HEK293 (cell line): ENCODE data around the gene PKNOX2.

Experiments used
- EGR2 ChIP-seq: fragments of 450-650 bp; formaldehyde crosslinking; IDR thresholded peaks from 2 replicates; pipeline ENCODE4 v1.5.1; 2016; ENCODE audit warnings: low read depth, missing biosample characterization, missing genetic modification characterization
- ZBTB8A ChIP-seq: fragments of 450-650 bp; formaldehyde crosslinking; IDR thresholded peaks from 2 replicates; pipeline ENCODE4 v1.5.1; 2016; ENCODE audit warnings: missing biosample characterization, missing genetic modification characterization
- ZEB2 ChIP-seq: fragments of 450-650 bp; formaldehyde crosslinking; IDR thresholded peaks from 2 replicates; pipeline ENCODE4 v1.5.1; 2016; ENCODE audit warnings: missing biosample characterization, missing genetic modification characterization
- ZNF140 ChIP-seq: fragments of 450-650 bp; formaldehyde crosslinking; IDR thresholded peaks from 2 replicates; pipeline ENCODE4 v1.5.1; 2016; ENCODE audit warnings: missing biosample characterization, missing genetic modification characterization
- ZNF16 ChIP-seq: fragments of 450-650 bp; formaldehyde crosslinking; IDR thresholded peaks from 2 replicates; pipeline ENCODE4 v1.5.1; 2016; ENCODE audit warnings: low read depth, missing biosample characterization, missing genetic modification characterization
- ZNF23 ChIP-seq: fragments of 450-650 bp; formaldehyde crosslinking; IDR thresholded peaks from 2 replicates; pipeline ENCODE4 v1.5.1; 2016; ENCODE audit warnings: missing biosample characterization, missing genetic modification characterization, borderline replicate concordance
- ZNF391 ChIP-seq: fragments of 450-650 bp; formaldehyde crosslinking; IDR thresholded peaks from 2 replicates; pipeline ENCODE4 v1.5.1; 2016; ENCODE audit warnings: low read depth, missing biosample characterization, missing genetic modification characterization, borderline replicate concordance
- ZNF501 ChIP-seq: fragments of 450-650 bp; formaldehyde crosslinking; IDR thresholded peaks from 2 replicates; pipeline ENCODE4 v1.5.1; 2016; ENCODE audit warnings: missing biosample characterization, missing genetic modification characterization
- ZNF670 ChIP-seq: fragments of 450-650 bp; formaldehyde crosslinking; IDR thresholded peaks from 2 replicates; pipeline ENCODE4 v1.5.1; 2016; ENCODE audit warnings: missing biosample characterization, missing genetic modification characterization, low read depth
- TF ChIP-seq, protein P1 (sequence below): fragments of 450-650 bp; formaldehyde crosslinking; IDR thresholded peaks from 2 replicates; pipeline ENCODE4 v1.5.1; 2016; ENCODE audit warnings: missing biosample characterization, missing genetic modification characterization
- TF ChIP-seq, protein P2 (sequence below): fragments of 450-650 bp; formaldehyde crosslinking; IDR thresholded peaks from 2 replicates; pipeline ENCODE4 v1.5.1; 2016; ENCODE audit warnings: missing biosample characterization, missing genetic modification characterization
- TF ChIP-seq, protein P3 (sequence below): fragments of 450-650 bp; formaldehyde crosslinking; IDR thresholded peaks from 2 replicates; pipeline ENCODE4 v1.5.1; 2016; ENCODE audit warnings: missing biosample characterization, missing genetic modification characterization

DNA sequence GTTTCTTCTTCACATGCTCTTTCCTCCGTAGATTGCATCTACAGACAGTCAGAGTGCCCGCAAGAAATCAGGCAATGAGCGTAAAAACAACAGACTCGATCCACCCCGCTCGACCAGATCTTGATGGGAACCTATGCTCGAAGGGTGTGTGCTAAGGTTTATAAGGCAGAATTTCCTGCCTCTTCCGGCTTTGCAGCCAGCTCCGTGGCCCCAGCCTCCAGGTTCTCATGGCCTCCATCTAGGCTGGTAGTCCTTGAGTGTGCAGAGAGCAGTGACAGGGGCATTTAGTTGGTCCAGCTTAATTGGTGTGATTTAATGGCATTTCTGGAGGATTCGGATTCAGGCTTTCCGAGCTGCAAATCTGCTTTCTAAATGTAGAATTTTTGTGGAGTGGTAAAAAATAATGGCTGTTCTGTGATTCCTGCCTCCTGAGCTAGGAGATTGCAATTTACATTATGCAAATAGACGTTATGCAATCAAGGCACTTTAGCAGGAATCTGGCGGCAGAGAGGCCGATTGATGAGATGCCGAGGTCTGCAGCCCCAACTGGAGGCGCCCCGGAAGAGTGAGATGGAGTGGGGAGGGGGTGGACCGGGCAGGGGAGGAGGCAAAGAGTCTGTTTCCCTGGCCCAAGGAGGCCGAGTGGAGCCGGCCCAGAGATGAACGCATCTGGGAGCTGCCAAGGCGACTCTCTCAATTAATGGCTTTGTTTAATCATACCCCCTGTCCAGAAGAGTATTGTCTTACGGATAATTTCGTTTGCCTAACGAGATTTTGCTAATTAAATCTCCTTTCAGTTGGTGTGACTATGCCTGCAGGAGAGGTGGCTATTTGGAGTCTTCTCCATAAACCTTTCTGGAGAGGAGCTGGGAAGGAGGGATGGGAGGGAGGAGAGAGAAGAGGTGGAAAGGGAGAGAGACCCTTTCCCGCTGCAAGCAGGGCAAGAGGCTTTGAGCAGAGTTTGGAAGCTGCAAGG, 75.3 kb downstream of the PKNOX2 start:
- TF ChIP-seq, protein P1, sequence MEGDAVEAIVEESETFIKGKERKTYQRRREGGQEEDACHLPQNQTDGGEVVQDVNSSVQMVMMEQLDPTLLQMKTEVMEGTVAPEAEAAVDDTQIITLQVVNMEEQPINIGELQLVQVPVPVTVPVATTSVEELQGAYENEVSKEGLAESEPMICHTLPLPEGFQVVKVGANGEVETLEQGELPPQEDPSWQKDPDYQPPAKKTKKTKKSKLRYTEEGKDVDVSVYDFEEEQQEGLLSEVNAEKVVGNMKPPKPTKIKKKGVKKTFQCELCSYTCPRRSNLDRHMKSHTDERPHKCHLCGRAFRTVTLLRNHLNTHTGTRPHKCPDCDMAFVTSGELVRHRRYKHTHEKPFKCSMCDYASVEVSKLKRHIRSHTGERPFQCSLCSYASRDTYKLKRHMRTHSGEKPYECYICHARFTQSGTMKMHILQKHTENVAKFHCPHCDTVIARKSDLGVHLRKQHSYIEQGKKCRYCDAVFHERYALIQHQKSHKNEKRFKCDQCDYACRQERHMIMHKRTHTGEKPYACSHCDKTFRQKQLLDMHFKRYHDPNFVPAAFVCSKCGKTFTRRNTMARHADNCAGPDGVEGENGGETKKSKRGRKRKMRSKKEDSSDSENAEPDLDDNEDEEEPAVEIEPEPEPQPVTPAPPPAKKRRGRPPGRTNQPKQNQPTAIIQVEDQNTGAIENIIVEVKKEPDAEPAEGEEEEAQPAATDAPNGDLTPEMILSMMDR (tag by site-specific recombination) = no peak
- no peak for TF ChIP-seq ZEB2
- no peak for TF ChIP-seq ZNF670 (tag by site-specific recombination)
- TF ChIP-seq, protein P2, sequence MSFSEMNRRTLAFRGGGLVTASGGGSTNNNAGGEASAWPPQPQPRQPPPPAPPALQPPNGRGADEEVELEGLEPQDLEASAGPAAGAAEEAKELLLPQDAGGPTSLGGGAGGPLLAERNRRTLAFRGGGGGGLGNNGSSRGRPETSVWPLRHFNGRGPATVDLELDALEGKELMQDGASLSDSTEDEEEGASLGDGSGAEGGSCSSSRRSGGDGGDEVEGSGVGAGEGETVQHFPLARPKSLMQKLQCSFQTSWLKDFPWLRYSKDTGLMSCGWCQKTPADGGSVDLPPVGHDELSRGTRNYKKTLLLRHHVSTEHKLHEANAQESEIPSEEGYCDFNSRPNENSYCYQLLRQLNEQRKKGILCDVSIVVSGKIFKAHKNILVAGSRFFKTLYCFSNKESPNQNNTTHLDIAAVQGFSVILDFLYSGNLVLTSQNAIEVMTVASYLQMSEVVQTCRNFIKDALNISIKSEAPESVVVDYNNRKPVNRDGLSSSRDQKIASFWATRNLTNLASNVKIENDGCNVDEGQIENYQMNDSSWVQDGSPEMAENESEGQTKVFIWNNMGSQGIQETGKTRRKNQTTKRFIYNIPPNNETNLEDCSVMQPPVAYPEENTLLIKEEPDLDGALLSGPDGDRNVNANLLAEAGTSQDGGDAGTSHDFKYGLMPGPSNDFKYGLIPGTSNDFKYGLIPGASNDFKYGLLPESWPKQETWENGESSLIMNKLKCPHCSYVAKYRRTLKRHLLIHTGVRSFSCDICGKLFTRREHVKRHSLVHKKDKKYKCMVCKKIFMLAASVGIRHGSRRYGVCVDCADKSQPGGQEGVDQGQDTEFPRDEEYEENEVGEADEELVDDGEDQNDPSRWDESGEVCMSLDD (tag by site-specific recombination) = no peak
- no peak for TF ChIP-seq ZNF391 (tag by site-specific recombination)
- no peak for TF ChIP-seq ZNF23
- TF ChIP-seq, protein P3, sequence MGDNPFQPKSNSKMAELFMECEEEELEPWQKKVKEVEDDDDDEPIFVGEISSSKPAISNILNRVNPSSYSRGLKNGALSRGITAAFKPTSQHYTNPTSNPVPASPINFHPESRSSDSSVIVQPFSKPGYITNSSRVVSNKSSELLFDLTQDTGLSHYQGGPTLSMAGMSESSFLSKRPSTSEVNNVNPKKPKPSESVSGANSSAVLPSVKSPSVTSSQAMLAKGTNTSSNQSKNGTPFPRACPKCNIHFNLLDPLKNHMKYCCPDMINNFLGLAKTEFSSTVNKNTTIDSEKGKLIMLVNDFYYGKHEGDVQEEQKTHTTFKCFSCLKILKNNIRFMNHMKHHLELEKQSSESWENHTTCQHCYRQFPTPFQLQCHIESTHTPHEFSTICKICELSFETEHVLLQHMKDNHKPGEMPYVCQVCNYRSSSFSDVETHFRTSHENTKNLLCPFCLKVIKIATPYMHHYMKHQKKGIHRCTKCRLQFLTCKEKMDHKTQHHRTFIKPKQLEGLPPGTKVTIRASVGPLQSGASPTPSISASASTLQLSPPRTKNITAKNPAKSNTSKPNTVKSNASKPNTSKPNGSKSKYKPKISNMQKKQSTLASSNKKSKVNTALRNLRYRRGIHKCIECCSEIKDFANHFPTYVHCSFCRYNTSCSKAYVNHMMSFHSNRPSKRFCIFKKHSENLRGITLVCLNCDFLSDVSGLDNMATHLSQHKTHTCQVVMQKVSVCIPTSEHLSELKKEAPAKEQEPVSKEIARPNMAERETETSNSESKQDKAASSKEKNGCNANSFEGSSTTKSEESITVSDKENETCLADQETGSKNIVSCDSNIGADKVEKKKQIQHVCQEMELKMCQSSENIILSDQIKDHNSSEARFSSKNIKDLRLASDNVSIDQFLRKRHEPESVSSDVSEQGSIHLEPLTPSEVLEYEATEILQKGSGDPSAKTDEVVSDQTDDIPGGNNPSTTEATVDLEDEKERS (tag by site-specific recombination) = no peak
- TF ChIP-seq ZNF16 (tag by site-specific recombination) = no peak
- no peak for TF ChIP-seq ZBTB8A (tag by site-specific recombination)
- no peak for TF ChIP-seq ZNF501 (tag by site-specific recombination)
- TF ChIP-seq ZNF140 (tag by site-specific recombination) = no peak
- no peak for TF ChIP-seq EGR2 (tag by site-specific recombination)
